Kidney tubule cell (primary cell): ENCODE results near the gene GPR183.
"Not testable (repeated sequence)": the region's sequence is repeated elsewhere in the genome, so short reads cannot be mapped to it uniquely, and the experiment has no call there.

Experiments
- DNase-seq: peaks from one replicate; pipeline ENCODE4 v3.0.0-alpha.2; 2018; ENCODE audit warnings: low spot score

GPR183 gene

DNA sequence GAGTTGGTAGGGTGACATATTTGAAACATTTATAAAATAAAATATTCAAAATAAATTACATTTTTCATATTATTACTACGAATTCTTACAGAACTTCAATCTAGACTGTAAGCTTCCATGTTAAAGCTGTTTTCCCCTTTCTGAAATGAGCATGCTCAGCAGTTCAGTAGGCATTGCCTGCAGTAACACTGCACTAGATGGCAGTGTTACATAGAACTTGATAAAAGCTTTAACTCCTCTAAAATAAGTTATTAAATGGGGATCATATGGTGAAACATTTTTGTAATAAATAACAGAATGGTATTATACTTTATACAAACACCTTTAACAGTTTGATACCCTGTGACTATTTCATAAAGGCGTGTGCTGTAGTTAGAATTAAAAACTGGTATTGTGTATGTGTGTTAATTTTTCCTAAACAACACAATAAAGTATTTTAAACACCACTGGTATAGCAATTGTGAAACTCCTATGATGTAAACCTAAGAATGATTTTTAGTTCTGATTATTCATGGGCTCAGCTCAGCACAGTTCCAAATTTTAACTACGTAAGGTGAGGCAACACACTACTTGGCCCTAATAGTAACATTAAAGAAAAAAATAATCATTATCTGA is 37.5 kb downstream of the GPR183 start:
- peak; percentile 55 for DNase-seq

DNA sequence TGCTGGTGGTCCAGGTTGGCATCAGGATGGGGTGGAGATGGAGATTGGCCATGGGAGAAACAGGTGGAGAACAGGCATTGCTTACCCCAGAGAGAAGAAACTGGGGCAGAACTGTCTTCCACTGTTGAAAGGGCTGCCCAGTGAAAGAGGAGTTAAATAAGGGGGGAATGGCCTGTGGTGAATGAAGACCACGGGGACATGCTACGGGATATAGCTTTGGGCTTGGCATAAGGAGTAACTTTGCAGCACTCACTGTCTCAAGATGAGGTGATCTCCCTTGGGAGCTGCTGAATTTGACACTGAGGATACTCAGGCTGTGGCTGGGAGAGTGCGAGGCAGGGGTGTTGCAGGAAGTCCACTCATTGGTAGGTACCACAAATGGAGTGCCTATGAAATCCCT is 38.4 kb downstream of the GPR183 start:
- DNase-seq = no peak

DNA sequence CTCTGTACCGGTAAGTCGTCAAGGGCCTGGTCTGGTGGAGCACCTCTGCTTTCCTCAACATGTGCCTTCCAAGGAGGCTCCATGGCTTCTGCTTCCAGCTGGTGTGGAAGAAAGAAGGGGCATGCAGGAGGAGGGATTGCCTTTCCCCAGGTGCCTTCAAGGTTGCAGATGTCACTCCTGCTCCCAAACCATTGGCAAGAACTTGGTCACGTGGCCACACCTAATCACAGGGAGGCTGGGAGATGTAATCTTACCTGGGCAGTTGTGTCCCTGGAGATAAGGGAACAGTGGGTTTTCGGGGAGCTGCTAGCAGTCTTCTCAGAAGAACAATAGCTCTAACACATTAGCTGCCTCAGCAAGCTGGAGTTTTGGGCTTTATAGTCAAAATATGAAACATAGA is 39.3 kb downstream of the GPR183 start:
- DNase-seq = no peak

DNA sequence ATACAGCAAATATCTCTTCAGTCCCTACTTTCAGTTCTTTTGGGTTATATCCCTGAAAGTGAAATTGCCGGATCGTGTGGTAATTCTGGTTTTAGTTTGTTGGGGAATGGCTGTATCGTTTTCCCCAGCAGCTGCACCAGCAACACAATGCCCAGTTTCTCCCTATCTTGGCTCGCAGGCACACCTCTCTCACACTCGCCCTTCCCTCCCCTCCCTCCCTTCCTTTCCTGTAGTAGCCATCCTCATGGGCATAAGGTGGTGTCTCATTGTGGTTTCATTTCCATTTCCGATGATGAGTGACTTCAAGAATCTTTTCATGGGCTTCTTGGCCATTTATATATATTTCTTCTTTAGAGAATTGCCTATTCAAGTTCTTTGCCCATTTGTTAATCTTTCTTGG is 40.4 kb downstream of the GPR183 start:
- DNase-seq = no peak

DNA sequence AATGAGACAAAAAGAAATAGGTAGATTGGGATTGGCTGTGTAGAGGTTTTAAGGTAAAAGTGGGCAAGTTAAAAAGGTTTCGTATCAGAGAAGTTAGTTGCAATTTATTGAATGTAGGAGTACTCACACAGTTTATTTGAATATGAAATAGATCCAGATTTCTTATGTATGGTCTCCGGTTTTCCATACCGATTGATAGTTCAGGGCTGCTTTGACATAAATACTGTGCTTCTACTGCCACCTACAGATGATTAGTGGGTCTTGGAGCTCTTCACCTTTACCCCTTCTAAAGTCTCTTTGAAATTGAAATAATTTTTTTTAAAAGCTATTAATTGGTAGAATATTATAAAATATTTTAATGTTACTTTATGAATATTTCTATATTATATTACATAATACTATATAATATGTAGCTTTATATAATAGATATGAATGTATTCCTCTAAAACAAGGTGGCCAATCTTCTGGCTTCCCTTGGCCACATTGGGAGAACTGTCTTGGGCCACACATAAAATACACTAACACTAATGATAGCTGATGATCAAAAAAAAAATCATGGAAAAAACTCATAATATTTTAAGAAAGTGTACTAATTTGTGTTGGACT is 41.3 kb downstream of the GPR183 start:
- DNase-seq = peak; percentile 54

DNA sequence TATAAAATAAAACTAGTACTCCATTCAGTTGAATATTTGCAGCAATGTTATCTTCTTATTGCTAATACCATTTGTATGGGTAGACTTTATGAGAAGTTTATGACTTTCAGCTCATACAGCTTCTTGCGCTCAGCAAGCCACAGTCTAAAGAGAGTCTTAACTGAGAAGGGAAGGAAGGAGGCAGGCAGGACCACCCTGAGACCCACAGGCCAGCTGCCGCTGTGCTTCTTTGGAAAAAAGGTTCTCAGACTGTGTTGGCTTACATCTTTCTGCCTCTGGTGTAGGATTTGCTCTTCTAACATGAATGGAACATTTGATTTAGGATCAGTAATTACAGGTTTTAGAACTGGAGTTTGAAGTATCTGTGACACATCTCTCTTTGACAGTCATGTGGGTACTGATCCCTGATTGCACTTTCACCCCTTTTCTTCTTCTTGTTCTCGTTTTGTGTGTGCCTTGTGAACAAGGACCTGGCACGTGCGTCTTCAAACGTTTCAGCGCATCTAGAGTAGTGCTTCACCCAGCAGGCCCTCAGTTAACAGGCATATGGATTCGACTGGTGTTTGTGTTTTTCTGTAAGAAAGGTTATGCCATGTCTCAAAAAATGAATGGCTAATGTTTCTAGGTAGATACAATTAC is 41.9 kb downstream of the GPR183 start:
- no peak for DNase-seq

DNA sequence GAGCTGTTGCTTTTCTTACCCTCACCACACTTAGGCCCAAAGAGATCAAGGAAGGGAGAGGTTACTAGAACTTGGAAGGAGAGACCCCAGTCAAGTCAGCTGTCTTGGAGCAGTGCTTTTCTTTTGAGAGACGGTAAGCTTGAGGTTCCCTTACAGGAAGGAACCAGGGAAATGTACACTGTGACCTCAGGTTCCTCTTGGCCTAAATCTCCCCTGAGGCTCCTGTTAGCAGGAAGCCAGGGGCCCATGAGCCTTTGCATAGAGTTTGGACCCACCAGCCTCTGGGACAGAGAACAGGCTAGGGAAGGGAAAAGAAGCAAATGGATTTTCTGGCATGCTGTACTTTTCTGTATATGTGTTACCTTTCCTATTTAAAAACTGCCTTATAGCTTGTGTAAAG is 43.1 kb downstream of the GPR183 start:
- no peak for DNase-seq

DNA sequence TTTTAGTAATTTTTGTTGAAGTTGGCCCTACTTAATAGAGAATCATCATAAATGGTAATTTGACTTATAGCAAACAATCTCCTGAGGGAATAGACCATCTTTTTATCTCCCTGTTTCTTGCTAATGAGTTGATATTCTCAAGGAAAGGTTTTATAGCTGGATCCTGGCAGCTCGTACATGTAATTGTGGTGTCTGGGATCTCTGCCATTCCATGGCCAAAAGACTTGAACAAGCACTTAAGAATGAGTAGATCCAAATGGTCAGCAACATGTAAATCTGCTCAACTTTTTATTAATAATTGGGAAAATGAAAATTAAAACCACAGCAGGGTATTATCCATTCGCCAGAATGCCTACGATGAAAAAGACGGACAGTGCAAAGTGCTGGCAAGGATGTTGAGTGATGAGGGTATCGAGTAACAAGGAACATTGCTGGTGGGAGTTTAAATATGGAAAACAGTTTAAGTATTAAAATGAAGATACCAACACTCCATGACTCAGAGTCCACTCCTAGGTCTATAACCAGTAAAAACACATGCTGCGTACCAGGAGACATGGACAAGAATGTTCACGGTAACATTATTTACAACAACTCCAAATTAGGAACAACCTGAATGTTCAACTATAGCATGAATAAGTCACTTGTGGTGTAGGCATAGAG is 43.9 kb downstream of the GPR183 start:
- no peak for DNase-seq

DNA sequence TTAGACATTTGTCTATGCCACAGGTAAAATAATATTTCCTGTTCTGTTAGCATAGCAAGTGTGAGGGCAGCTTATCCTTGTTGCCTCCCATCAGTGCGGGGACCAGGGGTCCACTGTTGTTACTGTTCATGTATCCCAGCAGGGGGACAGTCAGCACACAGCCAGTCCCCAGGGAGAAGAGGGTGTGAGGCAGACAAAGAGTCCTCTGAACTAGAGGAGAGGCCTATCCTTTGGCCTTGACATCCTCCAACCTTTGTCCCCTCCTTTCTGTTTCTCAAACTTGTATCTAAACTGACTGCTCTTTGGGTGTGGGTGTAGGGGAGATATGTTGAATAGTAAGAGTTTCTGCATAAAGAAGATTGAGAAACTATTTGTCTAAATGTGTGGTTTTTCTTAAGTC is 46.1 kb downstream of the GPR183 start:
- DNase-seq = no peak

DNA sequence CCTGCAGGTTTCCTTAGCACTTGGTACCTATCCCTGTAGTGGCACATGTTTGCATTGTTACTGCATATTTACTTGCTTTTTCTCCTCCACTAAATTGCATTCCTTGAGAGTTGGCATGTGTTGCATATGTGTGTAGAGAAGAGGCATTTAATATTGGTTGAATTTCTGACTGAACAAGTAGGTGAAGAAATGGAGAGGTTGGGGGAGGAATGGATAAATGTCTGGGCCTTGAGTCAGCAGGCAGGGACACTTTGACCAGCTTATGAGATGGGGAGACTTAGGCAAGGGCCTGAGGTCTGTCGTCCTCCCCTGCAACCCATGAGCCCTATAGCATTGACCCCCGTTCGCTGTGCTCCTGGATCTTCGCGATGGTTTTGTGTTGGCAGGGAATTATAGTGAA is 47.0 kb downstream of the GPR183 start:
- no peak for DNase-seq

DNA sequence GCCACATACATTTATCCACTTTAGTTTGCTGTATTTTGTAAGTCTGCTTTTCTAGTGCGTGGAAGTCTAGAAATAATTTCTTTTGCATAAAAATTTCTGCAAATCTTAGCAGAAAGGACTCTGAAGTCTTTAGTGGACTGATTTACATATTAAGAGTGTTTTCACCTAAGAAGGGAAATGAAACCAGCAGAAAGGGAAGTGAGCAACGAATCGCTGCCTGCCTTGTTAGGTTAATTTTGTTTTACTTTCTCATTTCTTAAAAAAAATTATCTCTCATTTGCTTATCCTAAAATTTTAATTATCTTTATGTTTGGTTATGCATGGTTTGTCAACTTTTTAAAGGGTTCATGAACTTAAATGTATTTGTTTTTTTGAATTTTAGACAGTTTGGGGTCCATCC is 48.3 kb downstream of the GPR183 start:
- no peak for DNase-seq

DNA sequence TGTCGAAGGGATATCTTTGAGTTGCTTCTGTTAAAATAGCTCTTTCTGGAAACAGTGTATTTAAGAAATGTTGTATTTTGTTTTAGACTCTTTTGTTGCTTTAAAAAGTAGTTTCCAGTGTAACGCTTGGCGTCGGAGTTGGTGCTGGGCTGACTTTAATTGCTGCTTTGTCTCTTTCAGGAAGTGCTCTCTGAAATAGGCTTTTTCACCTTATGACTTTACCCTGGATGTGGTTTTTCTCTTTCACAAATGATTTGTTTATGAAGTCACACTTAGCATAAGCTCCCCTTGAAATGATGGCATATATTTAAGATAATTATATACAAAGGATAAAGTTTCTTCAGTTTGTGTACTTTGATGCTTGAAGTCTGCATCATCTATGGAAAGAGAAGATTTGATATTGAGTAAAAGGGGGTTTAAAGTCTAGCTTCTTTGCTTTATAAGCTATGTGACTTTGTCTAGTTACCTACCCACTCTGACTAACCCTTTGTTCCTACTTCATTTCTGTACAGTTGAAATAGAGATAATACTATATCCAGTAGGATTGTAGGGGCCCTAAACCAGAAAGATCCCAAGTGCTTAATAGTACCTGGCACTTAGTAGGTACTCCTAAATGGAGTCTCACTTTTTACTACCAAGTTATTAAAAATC is 48.9 kb downstream of the GPR183 start, which contains the start of gene GPR18:
GPR18 (minus strand) TSS at position 170 of the 651 bp plus-strand sequence. CDS start 2,507 bp downstream, outside the sequence.
- DNase-seq = no peak

DNA sequence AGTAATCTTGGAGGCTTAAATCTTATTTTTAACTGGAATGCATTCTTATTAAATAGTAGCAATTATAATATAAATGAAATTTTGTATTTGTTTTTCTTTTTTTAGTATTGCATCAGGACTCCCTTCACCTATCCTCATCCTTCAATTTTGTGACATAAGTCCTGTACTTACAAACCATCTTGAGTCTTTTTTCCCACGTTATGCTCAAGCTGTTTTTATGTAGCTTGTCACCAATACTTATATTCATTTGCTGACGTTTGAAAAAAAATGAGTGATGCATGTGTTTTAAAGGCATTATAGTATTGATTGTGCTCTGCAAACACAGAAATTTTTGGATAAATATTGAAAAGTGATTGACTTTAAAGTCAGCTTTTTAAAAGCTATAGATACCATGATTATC is 49.9 kb downstream of the GPR183 start:
- DNase-seq = no peak

DNA sequence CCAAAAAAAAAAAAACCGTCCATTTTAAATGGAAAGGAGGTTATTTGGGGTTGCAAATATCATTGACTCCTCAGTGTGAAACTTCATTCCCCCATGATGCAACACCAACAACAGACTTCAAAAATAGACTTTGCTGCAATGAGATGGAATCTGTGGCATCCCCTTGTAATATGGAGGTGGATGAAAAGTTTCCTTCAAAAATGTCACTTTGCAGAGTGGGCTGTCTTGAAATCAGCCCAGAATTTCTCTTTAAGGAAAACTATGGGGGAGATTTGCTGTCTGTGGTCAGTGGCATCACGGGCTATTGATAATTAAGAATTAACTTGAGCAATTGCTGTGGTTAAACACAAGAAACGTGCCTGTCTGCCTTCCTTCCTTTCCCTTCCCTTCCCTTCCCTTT is 50.5 kb downstream of the GPR183 start:
- DNase-seq = no peak

DNA sequence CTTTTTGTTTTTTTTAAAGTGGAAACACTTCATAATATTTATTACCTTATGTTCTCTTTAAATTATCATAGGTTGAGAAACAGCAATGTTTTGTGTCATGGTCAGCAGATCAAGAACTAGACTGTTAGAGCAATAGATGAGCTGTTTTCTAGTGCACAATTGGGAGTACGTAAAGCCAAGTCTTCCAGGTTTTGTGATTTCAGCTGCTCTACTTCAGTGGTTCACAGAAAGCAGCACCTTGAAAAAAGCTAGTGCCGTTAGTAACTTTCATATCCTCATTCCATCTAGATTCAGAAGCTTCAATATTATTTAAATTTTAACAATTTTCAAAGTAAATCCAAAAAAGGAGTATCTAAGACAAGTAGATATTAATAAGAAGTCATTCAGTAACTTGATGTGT is 50.9 kb downstream of the GPR183 start:
- DNase-seq = no peak

DNA sequence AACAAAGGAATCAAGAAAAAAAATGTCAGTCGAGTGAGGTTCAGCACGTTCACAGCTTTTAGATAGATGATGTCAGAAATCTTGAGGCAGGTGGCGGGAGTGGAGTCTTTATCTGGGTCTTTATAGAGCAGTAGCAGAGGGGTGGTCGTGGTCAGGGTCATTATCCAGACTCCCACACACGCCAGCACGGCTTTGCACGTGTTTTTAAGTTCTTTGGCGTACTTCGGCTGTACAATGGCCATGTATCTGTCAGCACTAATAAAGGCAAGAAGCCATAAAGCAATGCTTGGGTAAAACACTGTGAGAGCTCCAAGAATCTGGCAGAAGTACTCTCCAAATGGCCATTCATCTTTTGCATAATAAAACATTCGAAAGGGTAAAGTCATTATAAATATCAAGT is 51.9 kb downstream of the GPR183 start:
- no peak for DNase-seq

DNA sequence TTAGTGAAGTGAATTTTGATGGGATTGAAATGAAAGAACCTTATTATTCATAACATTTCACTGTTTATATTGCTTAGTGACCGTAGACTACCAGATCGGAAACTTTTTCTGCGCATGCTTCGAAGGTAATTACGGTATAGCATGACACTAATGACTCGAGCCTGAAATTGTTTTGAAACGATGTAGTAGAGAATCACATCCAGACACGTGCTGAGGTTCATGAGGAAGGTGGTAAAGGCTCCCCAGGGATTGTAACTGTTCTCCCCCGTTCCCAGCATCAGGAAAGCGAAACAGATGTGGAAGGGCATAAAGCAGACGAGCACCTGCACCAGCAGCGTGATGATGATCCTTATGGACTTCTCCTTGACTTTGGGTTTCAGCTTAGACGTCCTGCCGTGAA is 52.4 kb downstream of the GPR183 start:
- no peak for DNase-seq

DNA sequence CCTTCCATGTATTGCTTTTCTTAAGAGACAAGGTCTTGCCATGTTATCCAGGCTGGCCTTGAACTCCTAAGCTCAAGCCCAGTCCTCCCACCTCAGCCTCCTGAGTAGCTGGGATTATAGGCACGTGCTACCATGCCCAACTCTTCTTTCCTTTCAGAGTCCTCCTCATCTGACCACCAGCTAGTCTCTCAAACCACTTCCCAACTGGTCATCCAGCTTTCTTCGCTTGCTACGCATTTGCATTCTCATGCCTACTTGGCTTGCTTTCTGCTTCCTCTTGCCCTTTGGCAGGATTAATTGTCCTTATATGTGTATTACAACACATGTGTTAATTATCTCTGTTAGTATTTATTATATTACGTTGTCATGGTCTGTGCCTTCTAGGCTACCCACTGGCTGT is 55.3 kb downstream of the GPR183 start:
- DNase-seq = no peak

DNA sequence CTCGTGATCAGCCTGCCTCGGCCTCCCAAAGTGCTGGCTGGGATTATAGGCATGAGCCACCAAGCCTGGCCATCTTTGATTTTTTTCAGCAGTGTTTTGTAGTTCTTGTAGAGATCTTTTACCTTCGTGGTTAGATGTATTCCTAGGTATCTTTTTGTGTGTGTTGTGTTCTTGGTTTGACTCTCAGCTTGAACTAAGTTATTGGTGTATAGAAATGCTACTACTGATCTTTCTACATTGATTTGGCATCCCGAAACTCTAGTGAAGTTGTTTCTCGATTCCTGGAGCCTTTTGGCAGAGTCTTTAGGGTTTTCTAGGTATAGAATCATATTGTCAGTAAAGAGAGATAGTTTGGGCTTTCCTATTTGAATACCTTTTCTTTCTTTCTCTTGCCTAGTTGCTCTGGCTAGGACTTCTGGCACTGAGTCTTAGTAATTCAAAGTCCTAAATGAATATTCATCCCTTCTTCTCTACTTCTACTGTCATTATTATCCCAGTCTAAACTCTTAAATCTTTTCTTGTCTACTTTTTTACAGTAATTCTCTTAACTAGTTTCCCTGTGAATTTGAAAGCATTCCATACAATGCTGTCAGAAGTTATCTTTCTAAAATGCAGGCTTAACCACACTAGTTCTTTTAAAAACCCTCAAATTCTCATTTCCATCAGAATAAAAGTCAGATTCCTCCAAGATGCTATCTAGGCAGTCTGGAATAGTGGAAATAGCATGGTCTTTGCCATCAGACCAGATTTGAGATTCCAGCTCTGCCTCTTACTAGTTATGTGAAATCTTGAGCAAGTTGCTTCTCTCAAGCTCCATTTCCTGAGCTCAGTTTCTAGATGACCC is 56.0 kb downstream of the GPR183 start:
- no peak for DNase-seq

DNA sequence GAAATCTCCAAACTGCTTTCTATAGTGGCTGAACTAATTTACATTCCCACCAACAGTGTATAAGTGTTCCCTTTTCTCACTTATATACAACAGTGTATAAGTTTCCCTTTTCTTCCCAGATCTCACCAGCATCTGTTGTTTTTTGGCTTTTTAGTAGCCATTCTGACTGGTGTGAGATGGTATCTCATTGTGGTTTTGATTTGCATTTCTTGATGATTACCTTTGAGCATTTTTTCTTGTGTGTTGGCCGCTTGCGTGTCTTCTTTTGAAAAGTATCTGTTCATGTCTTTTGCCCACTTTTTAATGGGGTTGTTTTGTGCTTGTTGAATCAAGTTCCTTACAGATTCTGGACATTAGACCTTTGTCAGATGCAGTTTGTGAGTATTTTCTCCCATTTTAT is 57.6 kb downstream of the GPR183 start:
- not testable (repeated sequence) for DNase-seq

DNA sequence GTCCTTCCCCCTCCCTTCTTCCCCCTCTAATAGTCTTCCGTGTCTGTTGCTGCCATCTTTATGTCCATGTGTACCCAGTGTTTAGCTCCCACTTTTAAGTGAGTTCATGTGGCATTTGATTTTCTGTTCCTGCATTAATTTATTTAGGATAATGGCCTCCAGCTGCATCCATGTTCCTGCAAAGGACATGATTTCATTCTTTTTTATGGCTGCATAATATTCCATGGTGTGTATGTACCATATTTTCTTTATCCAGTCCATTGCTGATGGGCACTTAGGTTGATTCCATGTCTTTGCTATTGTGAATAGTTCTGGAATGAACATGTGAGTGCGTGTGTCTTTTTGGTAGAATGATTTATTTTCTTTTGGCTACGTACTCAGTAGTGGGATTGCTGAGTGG is 58.0 kb downstream of the GPR183 start:
- not testable (repeated sequence) for DNase-seq

DNA sequence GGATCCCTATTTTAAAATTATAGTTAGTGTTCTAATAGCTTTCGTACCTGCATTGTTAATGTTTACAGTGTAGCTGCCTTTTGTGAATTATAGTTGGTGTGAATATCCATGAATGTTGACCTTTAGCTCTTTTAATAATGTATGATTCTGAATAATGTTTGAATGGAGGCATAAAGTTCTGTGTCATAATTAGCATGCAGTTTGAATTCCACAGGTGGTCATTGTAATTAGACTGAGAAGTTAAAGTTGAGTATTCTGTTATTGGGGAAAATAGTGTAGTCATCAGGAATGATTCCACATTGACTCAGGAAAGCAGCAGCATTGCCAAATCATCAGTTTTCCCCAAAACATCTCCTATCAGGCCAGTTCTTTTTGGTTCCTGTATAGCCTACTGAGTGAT is 61.1 kb downstream of the GPR183 start:
- no peak for DNase-seq
